GM18517 (cell line): ENCODE data around the gene PUM2.

Experiments
- ATAC-seq: cut with Tn5 transposase; IDR thresholded peaks from one replicate; pipeline ENCODE4 v1.9.1; 2021; ENCODE audit warnings: mild to moderate bottlenecking, moderate library complexity; ENCODE audit not compliant: unreplicated experiment

PUM2 gene

GRCh38 chr2:20205915-20206524, 144.6 kb downstream of the PUM2 start:
- no peak for ATAC-seq

- ATAC-seq: no peak
Measured at GRCh38 chr2:20205069-20205468, 145.6 kb downstream of the PUM2 start.

DNA sequence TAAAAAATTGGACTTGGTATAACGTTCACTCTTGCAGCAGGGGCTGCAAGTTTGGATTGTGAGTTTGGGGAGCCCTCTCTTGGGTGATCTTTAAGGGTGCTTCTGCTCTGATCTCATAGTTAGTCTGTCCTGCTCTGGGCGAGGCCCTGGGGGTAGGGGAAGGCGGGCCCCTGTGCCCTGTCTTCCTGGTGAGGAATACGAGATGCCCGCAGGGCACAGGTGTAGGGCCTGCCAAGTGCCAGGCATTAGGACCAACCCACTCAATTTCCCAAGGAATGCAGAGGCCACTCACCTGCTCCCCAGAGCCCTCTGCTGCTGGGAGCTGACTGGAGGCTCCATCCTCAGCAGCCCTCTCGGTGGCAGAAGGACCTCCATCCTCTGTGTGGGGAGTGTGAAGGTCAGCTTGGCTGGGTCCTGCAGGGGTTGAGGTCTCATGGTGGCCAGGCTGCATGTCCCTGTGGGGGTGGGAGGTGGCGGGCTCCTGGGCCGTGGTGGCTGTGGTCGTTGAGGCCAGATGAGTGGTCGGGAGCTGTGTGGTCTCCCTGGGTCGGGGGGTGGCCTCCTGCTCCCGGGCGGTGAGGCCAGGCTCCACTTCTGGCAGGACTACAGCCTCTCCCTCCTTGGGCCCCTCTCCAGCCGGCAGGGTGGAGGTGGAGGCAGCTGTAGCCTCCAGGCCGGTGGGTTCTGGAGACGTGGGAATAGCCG, 147.0 kb downstream of the PUM2 start:
- no peak for ATAC-seq

DNA sequence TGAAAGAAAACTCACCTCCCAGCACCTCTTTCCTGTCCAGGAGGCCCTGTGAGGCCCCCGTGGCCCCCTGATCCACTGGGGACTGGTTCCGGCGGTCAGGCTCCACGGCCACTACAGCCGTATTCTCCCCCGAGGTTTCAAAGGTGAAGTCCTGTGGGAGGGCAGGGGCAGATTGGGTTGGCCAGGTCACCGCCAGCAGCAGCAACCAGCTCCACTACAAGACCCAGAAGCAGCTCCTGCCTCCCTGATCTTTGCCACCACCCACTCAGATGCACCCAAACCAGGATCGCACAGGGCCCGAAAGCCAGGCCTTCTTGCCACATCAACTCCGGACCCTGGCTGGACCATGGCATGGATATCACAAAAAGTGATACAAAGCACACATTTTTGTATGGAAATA, 147.6 kb downstream of the PUM2 start:
- ATAC-seq: no peak

DNA sequence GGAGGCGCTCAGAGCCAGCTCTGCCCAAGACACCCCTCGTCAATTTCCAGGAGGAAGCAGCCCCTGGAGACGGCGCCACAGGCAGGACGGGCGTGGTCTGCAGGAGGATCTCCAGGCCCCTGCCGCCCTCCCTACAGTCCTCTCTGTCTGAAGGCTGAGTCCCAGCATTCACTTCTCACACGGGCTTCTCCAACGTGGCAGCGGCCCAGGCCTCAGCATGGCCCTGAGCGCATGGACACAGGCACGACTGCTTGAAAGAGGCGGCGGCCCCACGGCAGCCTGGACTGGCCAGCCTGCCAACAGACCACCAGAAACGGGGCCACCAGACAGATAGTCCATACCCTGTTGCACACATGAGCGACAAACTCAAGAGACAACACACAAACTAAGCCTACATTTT, 149.0 kb downstream of the PUM2 start:
- no peak for ATAC-seq

GRCh38 chr2:20200697-20201555, 149.7 kb downstream of the PUM2 start:
- ATAC-seq: no peak

DNA sequence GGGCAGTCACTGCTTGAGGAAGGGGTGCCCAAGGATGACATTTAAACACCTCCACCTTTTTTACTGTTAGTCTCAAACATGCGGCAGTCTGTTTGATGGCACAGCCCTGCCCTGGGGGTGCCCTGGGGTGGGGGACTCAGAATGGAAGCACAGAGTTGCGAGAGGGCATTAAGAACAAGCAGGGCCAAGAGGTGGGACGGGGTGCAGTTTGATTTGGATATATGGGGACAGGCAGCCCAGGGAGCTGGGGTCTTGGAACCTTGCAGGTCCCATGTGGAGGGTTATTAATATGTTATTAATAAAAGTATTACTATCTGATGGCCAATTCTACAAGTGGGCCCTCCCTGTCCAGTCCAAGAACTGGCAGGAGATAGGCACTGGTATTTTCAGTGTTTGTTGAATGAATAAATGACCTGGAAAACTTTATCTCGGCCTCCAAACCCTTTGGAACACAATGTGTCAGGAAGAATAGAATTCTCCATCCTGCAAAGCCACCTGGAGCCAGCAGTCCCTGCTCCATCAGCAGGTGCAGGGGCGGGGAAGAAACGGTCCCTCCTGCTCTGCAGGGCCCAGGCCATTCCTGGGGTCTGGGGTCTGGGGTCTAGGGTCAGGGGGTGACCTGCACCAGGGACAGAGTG, 150.9 kb downstream of the PUM2 start:
- ATAC-seq: no peak

GRCh38 chr2:20198796-20199632, 151.6 kb downstream of the PUM2 start:
- ATAC-seq: no peak
